PFSK-1 (cell line): ENCODE measurements around the gene CUL5.

Experiments
- FOXP2 ChIP-seq: optimal IDR thresholded peaks from 2 replicates; pipeline ENCODE3; 2011; ENCODE audit warnings: borderline replicate concordance, control low read depth, inconsistent platforms; ENCODE audit not compliant: insufficient read depth; ENCODE audit errors: extremely low read length, extremely low read depth
- POLR2AphosphoS5 ChIP-seq: IDR thresholded peaks from 2 replicates; pipeline ENCODE4 v1.6.1; 2012; ENCODE audit warnings: low read depth, mild to moderate bottlenecking, control low read depth, low read length, moderate library complexity
- TAF1 ChIP-seq: IDR thresholded peaks from 2 replicates; pipeline ENCODE4 v1.6.1; 2012; ENCODE audit warnings: low read length, control low read depth, borderline replicate concordance; ENCODE audit not compliant: insufficient read depth
- TF ChIP-seq, protein P1 (sequence below), 2 experiments: IDR thresholded peaks; 2 replicates each; pipeline versions ENCODE4 v1.6.1 to v1.8.0; 2011 to 2012; ENCODE audit warnings: low read depth in 2 of 2, low read length in 2 of 2, control low read depth in 1 of 2, inconsistent platforms in 1 of 2, mild to moderate bottlenecking in 1 of 2, moderate library complexity in 1 of 2; ENCODE audit not compliant: insufficient read depth in 1 of 2

DNA sequence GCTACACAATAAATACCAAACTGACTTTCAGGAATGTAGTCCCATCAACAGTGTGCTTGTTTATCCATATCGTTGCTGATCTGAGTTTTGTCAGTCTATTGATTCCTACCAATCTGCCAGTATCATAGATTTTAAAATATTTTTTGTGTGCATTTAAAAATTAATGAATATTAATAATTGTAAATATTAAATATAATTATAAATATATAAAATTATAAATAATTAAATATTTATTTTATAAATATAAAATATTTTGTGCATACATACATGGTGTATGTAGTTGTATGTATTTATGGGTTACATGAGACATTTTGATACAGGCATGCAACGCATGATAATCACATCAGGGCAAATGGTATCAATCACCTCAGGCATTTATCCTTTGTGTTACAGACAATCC, 53.6 kb downstream of the CUL5 start:
- no peak for TF ChIP-seq TAF1
- TF ChIP-seq POLR2AphosphoS5: no peak
- TF ChIP-seq, protein P1, sequence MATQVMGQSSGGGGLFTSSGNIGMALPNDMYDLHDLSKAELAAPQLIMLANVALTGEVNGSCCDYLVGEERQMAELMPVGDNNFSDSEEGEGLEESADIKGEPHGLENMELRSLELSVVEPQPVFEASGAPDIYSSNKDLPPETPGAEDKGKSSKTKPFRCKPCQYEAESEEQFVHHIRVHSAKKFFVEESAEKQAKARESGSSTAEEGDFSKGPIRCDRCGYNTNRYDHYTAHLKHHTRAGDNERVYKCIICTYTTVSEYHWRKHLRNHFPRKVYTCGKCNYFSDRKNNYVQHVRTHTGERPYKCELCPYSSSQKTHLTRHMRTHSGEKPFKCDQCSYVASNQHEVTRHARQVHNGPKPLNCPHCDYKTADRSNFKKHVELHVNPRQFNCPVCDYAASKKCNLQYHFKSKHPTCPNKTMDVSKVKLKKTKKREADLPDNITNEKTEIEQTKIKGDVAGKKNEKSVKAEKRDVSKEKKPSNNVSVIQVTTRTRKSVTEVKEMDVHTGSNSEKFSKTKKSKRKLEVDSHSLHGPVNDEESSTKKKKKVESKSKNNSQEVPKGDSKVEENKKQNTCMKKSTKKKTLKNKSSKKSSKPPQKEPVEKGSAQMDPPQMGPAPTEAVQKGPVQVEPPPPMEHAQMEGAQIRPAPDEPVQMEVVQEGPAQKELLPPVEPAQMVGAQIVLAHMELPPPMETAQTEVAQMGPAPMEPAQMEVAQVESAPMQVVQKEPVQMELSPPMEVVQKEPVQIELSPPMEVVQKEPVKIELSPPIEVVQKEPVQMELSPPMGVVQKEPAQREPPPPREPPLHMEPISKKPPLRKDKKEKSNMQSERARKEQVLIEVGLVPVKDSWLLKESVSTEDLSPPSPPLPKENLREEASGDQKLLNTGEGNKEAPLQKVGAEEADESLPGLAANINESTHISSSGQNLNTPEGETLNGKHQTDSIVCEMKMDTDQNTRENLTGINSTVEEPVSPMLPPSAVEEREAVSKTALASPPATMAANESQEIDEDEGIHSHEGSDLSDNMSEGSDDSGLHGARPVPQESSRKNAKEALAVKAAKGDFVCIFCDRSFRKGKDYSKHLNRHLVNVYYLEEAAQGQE (IDR thresholded peaks at IDR 0.05; ENCODE audit: insufficient read depth in 1 of 2, low read depth in 2 of 2, low read length in 2 of 2): no peak
- TF ChIP-seq FOXP2: no peak
